ENCODE data around the gene MXRA8. TPM values are rescaled to one million over a fixed set of nuclear protein-coding genes. Genes with fewer than 3 reads are reported as not detected.

Gene MXRA8
- total and polyA plus RNA-seq, 2 experiments from 2014 or later, result 42.2 to 90.1 TPM

GRCh38 chr1:1343811-1344421, 14.4 kb downstream of the MXRA8 start:
- Histone ChIP-seq H3K27me3 (no peaks in the 10 kb centered on the region), H3K27ac (no peak overlapping the region), H3K4me1 (ENCODE audit: low read depth) (no peaks in the 10 kb centered on the region), H3K9me3 (ENCODE audit: low read depth) (no peaks in the 10 kb centered on the region), H3K36me3 (no peaks in the 10 kb centered on the region), H3K4me3 (no peak overlapping the region)
- no peak for TF ChIP-seq CTCF (IDR thresholded peaks at IDR 0.05; ENCODE audit: low read depth, low read length)
- DNase-seq (ENCODE audit: low read depth in 1 of 2, low spot score in 1 of 2), result no peak

DNA sequence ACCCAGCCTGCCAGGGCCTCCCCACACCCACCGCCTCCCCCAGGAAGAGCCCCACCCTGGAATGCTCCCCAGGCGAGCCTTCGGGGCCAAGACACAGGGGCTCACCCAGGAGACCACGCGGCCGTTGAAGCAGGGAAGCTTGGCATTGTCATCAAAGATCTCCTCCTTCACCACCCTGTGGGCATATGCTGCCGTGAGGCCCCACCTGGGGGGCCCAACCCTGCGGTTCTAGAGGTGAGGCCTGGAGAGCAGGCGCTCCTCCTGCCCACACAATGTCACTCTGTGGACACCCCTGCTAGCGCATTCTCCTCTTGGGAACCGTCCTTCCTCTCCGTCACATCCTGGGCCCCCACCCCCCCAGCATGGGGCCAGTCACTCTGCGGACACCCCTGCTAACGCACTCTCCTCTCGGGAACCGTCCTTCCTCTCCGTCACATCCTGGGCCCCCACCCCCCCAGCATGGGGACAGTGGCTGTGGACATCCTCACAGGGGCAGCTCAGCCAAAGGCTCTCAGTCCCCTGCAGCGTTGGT, 15.7 kb downstream of the MXRA8 start:
- Histone ChIP-seq H3K36me3 (peaks cover 2% of the 10 kb centered on the region), H3K4me1 (ENCODE audit: low read depth) (no peaks in the 10 kb centered on the region)
- TF ChIP-seq CTCF (IDR thresholded peaks at IDR 0.05; ENCODE audit: low read depth, low read length), result no peak

GRCh38 chr1:1342061-1342562, 16.2 kb downstream of the MXRA8 start:
- TF ChIP-seq CTCF (IDR thresholded peaks at IDR 0.05; ENCODE audit: low read depth, low read length), result no peak
- Histone ChIP-seq H3K4me3 (no peak overlapping the region), H3K27me3 (no peaks in the 10 kb centered on the region), H3K27ac (no peak overlapping the region), H3K36me3 (peaks cover 2% of the 10 kb centered on the region), H3K4me1 (ENCODE audit: low read depth) (no peaks in the 10 kb centered on the region), H3K9me3 (ENCODE audit: low read depth) (no peaks in the 10 kb centered on the region)
- no peak for DNase-seq (ENCODE audit: low read depth in 1 of 2, low spot score in 1 of 2)

More for the DNA sequence above, 15.7 kb downstream of the MXRA8 start:
- H3K4me3 ChIP-seq, result no peak overlapping the region
- H3K9me3 ChIP-seq (ENCODE audit: low read depth), result no peaks in the 10 kb centered on the region
- no peak overlapping the region for H3K27ac ChIP-seq
- H3K27me3 ChIP-seq, result no peaks in the 10 kb centered on the region
- DNase-seq (ENCODE audit: low read depth in 1 of 2, low spot score in 1 of 2), result no peak

DNA sequence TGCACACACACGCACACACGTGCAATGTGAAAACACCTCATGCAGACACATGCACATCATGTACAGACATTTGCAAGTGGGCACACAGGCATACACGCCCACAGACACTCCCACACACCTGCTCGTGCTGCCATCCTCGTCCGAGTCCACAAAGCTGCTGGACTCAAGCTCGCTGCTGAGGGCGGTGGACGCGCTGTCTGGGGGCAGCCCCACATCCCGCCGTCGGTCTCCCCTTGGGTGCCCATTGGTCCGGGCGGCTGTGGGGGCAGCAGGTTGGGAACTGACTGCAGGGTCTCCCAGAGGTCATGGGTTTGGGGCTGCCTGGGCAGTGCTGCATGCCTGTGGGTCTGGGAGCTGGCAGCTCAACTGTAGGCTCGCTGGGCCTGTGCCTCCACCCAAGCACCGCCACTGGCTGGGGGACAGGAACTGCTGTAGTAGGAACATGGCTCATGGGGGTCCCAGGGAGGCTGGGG, 16.8 kb downstream of the MXRA8 start:
- Histone ChIP-seq H3K27ac (no peak overlapping the region), H3K4me1 (ENCODE audit: low read depth) (no peaks in the 10 kb centered on the region), H3K4me3 (no peak overlapping the region), H3K27me3 (no peaks in the 10 kb centered on the region), H3K9me3 (ENCODE audit: low read depth) (no peaks in the 10 kb centered on the region), H3K36me3 (peaks cover 2% of the 10 kb centered on the region)
- no peak for TF ChIP-seq CTCF (IDR thresholded peaks at IDR 0.05; ENCODE audit: low read depth, low read length)
- no peak for DNase-seq (ENCODE audit: low read depth in 1 of 2, low spot score in 1 of 2)

- Histone ChIP-seq H3K4me3 (no peak overlapping the region), H3K9me3 (ENCODE audit: low read depth) (no peaks in the 10 kb centered on the region), H3K27ac (no peak overlapping the region), H3K27me3 (no peaks in the 10 kb centered on the region), H3K4me1 (ENCODE audit: low read depth) (no peaks in the 10 kb centered on the region), H3K36me3 (peaks cover 2% of the 10 kb centered on the region)
- DNase-seq (ENCODE audit: low read depth in 1 of 2, low spot score in 1 of 2), result no peak
- TF ChIP-seq CTCF (IDR thresholded peaks at IDR 0.05; ENCODE audit: low read depth, low read length), result no peak
These were observed 17.4 kb downstream of the MXRA8 start for GRCh38 chr1:1340791-1341548.
